Endothelial cell (in vitro differentiated cells): ENCODE measurements around the gene BEST1. TPM values are rescaled to one million over a fixed set of nuclear protein-coding genes. Genes with fewer than 3 reads are reported as not detected.

Experiments used
- DNase-seq: peaks from one replicate; pipeline ENCODE4 v3.0.0; 2021; ENCODE audit warnings: low spot score
- H3K27ac Mint-ChIP-seq: one replicate; pipeline ENCODE4 v1.8.0; 2021; ENCODE audit warnings: mixed read lengths, inconsistent platforms; ENCODE audit not compliant: unreplicated experiment
- H3K27me3 Mint-ChIP-seq: one replicate; pipeline ENCODE4 v1.8.0; 2021; ENCODE audit warnings: mild to moderate bottlenecking, moderate library complexity, mixed read lengths, inconsistent platforms; ENCODE audit not compliant: unreplicated experiment
- H3K36me3 Mint-ChIP-seq: one replicate; pipeline ENCODE4 v1.8.0; 2021; ENCODE audit warnings: mild to moderate bottlenecking, low read depth, mixed read lengths, inconsistent platforms; ENCODE audit not compliant: unreplicated experiment
- H3K4me1 Mint-ChIP-seq: one replicate; pipeline ENCODE4 v1.8.0; 2021; ENCODE audit warnings: mild to moderate bottlenecking, mixed read lengths, inconsistent platforms; ENCODE audit not compliant: unreplicated experiment
- H3K4me3 Mint-ChIP-seq: one replicate; pipeline ENCODE4 v1.8.0; 2021; ENCODE audit warnings: mild to moderate bottlenecking, mixed read lengths, inconsistent platforms; ENCODE audit not compliant: unreplicated experiment
- H3K9me3 Mint-ChIP-seq: one replicate; pipeline ENCODE4 v1.8.0; 2021; ENCODE audit warnings: mixed read lengths, inconsistent platforms; ENCODE audit not compliant: unreplicated experiment
- total RNA-seq: library from RNA; stranded (reverse); fragmentation: NEBNext Ultra II Directional; extraction: Animal tissue kit (Norgen Biotek cat#: 25700); gene quantifications from one replicate; pipeline ENCODE4 v1.2.1, GENCODE V29; 2021; ENCODE audit not compliant: unreplicated experiment
- TF ChIP-seq, protein P1 (sequence below): fragments of 200-600 bp; sonication (generic); IDR thresholded peaks from one replicate; pipeline ENCODE4 v1.5.0; 2021; ENCODE audit warnings: antibody characterized with exemption; ENCODE audit not compliant: unreplicated experiment

Gene BEST1
- total RNA-seq, 1 donor from 2014 or later = 0.08 TPM

DNA sequence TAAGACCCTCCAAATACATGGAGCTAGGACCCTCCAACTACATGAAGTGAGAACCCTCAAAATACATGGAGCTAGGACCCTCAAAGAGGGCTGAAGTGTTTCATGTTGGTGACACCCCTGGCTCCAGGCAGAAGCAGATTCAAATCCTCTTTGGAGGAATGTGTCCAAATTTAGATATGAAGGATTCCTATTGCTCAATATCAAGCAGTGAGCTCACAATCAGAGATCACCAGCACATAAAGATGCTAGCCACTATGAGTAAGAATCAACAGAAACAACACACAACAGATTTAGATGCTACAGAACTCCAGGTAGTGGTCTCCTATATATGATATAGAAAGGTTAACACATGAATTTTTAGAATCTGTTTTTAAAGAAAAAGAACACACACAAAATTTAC is 21.5 kb upstream of the BEST1 start:
- H3K9me3 Mint-ChIP-seq = peaks cover 4% of the 10 kb centered on the region
- H3K4me3 Mint-ChIP-seq = no peak overlapping the region
- no peak overlapping the region for H3K27ac Mint-ChIP-seq
- no peaks in the 10 kb centered on the region for H3K36me3 Mint-ChIP-seq
- peaks cover 5% of the 10 kb centered on the region for H3K27me3 Mint-ChIP-seq
- no peak for DNase-seq
- H3K4me1 Mint-ChIP-seq = peaks cover 8% of the 10 kb centered on the region
- TF ChIP-seq, protein P1, sequence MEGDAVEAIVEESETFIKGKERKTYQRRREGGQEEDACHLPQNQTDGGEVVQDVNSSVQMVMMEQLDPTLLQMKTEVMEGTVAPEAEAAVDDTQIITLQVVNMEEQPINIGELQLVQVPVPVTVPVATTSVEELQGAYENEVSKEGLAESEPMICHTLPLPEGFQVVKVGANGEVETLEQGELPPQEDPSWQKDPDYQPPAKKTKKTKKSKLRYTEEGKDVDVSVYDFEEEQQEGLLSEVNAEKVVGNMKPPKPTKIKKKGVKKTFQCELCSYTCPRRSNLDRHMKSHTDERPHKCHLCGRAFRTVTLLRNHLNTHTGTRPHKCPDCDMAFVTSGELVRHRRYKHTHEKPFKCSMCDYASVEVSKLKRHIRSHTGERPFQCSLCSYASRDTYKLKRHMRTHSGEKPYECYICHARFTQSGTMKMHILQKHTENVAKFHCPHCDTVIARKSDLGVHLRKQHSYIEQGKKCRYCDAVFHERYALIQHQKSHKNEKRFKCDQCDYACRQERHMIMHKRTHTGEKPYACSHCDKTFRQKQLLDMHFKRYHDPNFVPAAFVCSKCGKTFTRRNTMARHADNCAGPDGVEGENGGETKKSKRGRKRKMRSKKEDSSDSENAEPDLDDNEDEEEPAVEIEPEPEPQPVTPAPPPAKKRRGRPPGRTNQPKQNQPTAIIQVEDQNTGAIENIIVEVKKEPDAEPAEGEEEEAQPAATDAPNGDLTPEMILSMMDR = no peak

DNA sequence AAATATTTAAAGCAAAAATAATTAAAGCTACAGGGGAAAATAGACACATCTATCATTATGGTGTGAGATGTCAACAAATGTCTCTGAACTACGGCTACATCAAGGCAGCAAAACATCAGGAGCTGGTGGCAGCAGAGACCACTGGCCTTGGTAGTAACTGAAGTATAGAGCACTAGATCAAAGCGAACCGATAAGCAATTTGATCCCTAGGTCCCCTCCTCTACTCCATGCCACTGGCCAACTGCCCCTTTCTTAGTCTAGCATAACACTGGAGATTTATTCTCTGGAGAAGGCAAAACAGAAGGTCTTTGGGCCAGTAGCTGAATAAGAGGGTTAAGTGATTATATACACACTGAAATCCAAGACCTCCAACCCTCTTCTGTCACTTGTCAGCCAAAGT is 19.2 kb upstream of the BEST1 start:
- no peak for DNase-seq
- TF ChIP-seq, protein P1 = no peak
- no peak overlapping the region for H3K27ac Mint-ChIP-seq
- H3K4me3 Mint-ChIP-seq = no peak overlapping the region
- H3K4me1 Mint-ChIP-seq = no peaks in the 10 kb centered on the region
- H3K9me3 Mint-ChIP-seq = peaks cover 4% of the 10 kb centered on the region
- H3K27me3 Mint-ChIP-seq = peaks cover 4% of the 10 kb centered on the region
- no peaks in the 10 kb centered on the region for H3K36me3 Mint-ChIP-seq

DNA sequence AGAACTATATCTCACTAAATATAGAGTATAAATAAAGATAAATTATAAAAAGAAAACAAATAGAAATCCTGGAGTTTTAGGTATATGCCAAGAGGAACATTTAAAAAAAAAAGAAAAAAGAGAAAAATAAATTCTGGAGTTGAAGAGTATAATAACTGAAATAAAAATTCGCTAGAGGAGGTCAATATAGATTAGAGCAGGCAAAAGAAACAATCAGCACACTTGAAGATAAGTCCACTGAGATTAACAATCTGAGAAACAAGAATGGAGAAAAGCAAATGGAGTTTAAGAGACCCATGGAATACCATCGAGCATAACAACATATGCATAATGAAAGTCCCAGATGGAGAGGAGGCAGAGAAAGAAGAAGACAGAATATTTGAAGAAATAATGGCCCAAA is 14.3 kb upstream of the BEST1 start:
- no peak for DNase-seq
- Mint-ChIP-seq H3K4me1 (no peaks in the 10 kb centered on the region), H3K27me3 (no peaks in the 10 kb centered on the region), H3K9me3 (peaks cover 4% of the 10 kb centered on the region), H3K27ac (no peak overlapping the region), H3K36me3 (no peaks in the 10 kb centered on the region), H3K4me3 (no peak overlapping the region)
- TF ChIP-seq, protein P1 = no peak

GRCh38 chr11:61940466-61940865 is 9.7 kb upstream of the BEST1 start:
- Mint-ChIP-seq H3K4me1 (no peaks in the 10 kb centered on the region), H3K9me3 (no peaks in the 10 kb centered on the region), H3K36me3 (no peaks in the 10 kb centered on the region), H3K4me3 (no peak overlapping the region), H3K27me3 (peaks cover 3% of the 10 kb centered on the region), H3K27ac (no peak overlapping the region)
- no peak for DNase-seq
- TF ChIP-seq, protein P1 = no peak

DNA sequence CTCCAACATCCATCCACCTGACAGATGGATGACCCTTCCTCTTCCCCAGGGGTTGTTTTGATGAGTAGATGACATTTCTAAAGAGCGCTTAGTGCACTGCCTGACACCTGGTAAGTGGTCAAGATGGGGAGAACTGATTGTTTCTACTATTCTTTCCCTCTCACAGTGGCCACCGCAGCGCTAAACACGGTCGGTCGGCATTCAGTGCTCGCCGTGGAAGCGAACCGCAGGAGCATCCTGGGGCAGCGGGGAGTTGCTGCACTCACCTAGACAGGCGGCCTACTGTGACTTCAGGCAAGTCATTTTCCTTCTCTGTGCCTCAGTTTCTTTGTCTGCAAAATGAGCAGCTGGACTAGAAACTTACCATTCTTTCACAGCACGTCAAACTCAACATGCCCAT is 5.0 kb upstream of the BEST1 start:
- DNase-seq = no peak
- H3K4me3 Mint-ChIP-seq = no peak overlapping the region
- peaks cover 4% of the 10 kb centered on the region for H3K36me3 Mint-ChIP-seq
- TF ChIP-seq, protein P1 = no peak
- no peaks in the 10 kb centered on the region for H3K4me1 Mint-ChIP-seq
- no peak overlapping the region for H3K27ac Mint-ChIP-seq
- H3K27me3 Mint-ChIP-seq = peaks cover 7% of the 10 kb centered on the region
- no peaks in the 10 kb centered on the region for H3K9me3 Mint-ChIP-seq
